ENCODE results near the gene PPP5C. TPM values are rescaled to one million over a fixed set of nuclear protein-coding genes. Genes with fewer than 3 reads are reported as not detected.
"Not testable (repeated sequence)": the region's sequence is repeated elsewhere in the genome, so short reads cannot be mapped to it uniquely, and the experiment has no call there.

The PPP5C gene
- total RNA-seq, 1 donor = 11.6 TPM

GRCh38 chr19:46433470-46433869 is 86.6 kb downstream of the PPP5C start:
- H3K4me3 ChIP-seq (ENCODE audit: low read length); H3K9me3 ChIP-seq (ENCODE audit: low read depth, low read length); H3K27me3 ChIP-seq (ENCODE audit: insufficient read depth, low read length); H3K4me1 ChIP-seq (ENCODE audit: insufficient read depth, low read length): not testable (repeated sequence)

- Histone ChIP-seq H3K9me3 (ENCODE audit: low read depth, low read length) (no peaks in the 10 kb centered on the region), H3K4me1 (ENCODE audit: insufficient read depth, low read length) (no peaks in the 10 kb centered on the region), H3K27me3 (ENCODE audit: insufficient read depth, low read length) (peaks cover 1% of the 10 kb centered on the region), H3K4me3 (ENCODE audit: low read length) (no peak overlapping the region)
Measured at GRCh38 chr19:46435009-46435408, 88.1 kb downstream of the PPP5C start.

GRCh38 chr19:46435689-46436088 is 88.8 kb downstream of the PPP5C start:
- H3K4me1 ChIP-seq (ENCODE audit: insufficient read depth, low read length); H3K4me3 ChIP-seq (ENCODE audit: low read length); H3K27me3 ChIP-seq (ENCODE audit: insufficient read depth, low read length); H3K9me3 ChIP-seq (ENCODE audit: low read depth, low read length): not testable (repeated sequence)

Other genes with a start within 250 kb of the PPP5C start
- gene IGFL3, start 222.4 kb upstream of the PPP5C start, total RNA-seq = not detected
- gene IGFL2, start 198.8 kb upstream of the PPP5C start, total RNA-seq = not detected
- not detected for gene IGFL1, start 117.3 kb upstream of the PPP5C start, total RNA-seq
- not detected for gene HIF3A, start 50.0 kb upstream of the PPP5C start, total RNA-seq
- gene CCDC8, start 66.5 kb downstream of the PPP5C start, total RNA-seq = not detected
- gene PNMA8C, start 81.8 kb downstream of the PPP5C start, total RNA-seq = not detected
- not detected for gene PNMA8A, start 124.5 kb downstream of the PPP5C start, total RNA-seq
- gene PNMA8B, start 148.8 kb downstream of the PPP5C start, total RNA-seq = under 0.01 TPM

Measured in mononuclear cell (primary cell).